PC-3 (cell line): ENCODE measurements around the gene CPEB4.

Source experiments
- CTCF ChIP-seq: fragments of 300-600 bp; sonication (generic); conservative IDR thresholded peaks from 2 replicates; pipeline ENCODE4 v1.5.1; 2017; ENCODE audit warnings: antibody characterized with exemption, low read depth, mild to moderate bottlenecking, low read length
- EZH2 ChIP-seq: fragments of 300-600 bp; sonication (generic); IDR thresholded peaks from one replicate; pipeline ENCODE4 v1.6.1; 2017; ENCODE audit warnings: antibody characterized with exemption, mild to moderate bottlenecking, low read length; ENCODE audit not compliant: unreplicated experiment

- TF ChIP-seq CTCF: no peak
- no peak for TF ChIP-seq EZH2
Observed at GRCh38 chr5:173907686-173908371, 19.7 kb downstream of the CPEB4 start.
